IMR-90 (cell line): Measurements from ENCODE around the gene DDX39A. TPM values are rescaled to one million over a fixed set of nuclear protein-coding genes. Genes with fewer than 3 reads are reported as not detected.

Experiments
- ATAC-seq: fragments of 200-7000 bp; cut with Tn5 transposase; 2 replicates; pipeline ENCODE4 v1.9.1; 2020; ENCODE audit warnings: low read depth, mild to moderate bottlenecking, moderate library complexity
- BruUV-seq: library from RNA; stranded (reverse); fragments of 400-500 nt; replicated peaks from 2 replicates; lab custom pipeline; 2021; lab: Mats Ljungman, UMichigan
- CTCF ChIA-PET: fragments of 300-600 bp; formaldehyde crosslinking; extraction: SDS; loops from one replicate; lab custom pipeline; 2021; ENCODE audit warnings: antibody characterized with exemption; lab: Yijun Ruan, JAX
- POLR2A ChIA-PET: fragments of 300-600 bp; sonication (Branson Sonifier 250); formaldehyde crosslinking; loops from one replicate; lab custom pipeline; 2022; ENCODE audit warnings: antibody characterized with exemption; ENCODE audit not compliant: unreplicated experiment; lab: Charles Lee
- DNase-seq: peaks from one replicate; pipeline ENCODE4 v3.0.0; 2013
- H2AFZ ChIP-seq: replicated peaks from 2 replicates; pipeline ENCODE3; 2013; ENCODE audit warnings: low read length, mild to moderate bottlenecking; ENCODE audit not compliant: poor library complexity
- H2AK5ac ChIP-seq: 2 replicates; pipeline ENCODE4 v1.6.1; 2013; ENCODE audit warnings: low read depth, low read length, inconsistent platforms
- H2AK9ac ChIP-seq: replicated peaks from 2 replicates; pipeline ENCODE3; 2013; ENCODE audit warnings: mild to moderate bottlenecking, low read depth, low read length, moderate library complexity; ENCODE audit not compliant: poor library complexity
- H2BK120ac ChIP-seq: 2 replicates; pipeline ENCODE4 v1.6.1; 2013; ENCODE audit warnings: low read depth, low read length, inconsistent platforms
- H2BK15ac ChIP-seq: 3 replicates; pipeline ENCODE4 v1.6.1; 2013; ENCODE audit warnings: low read depth, low read length, inconsistent platforms
- H2BK20ac ChIP-seq: 2 replicates; pipeline ENCODE4 v1.6.1; 2013; ENCODE audit warnings: low read depth, mild to moderate bottlenecking, inconsistent platforms, low read length, moderate library complexity
- H2BK5ac ChIP-seq: 2 replicates; pipeline ENCODE4 v1.6.1; 2013; ENCODE audit warnings: mild to moderate bottlenecking, low read depth, low read length, inconsistent platforms; ENCODE audit not compliant: poor library complexity, severe bottlenecking
- H3K14ac ChIP-seq: replicated peaks from 2 replicates; pipeline ENCODE4 v1.6.1; 2013; ENCODE audit warnings: low read depth, low read length, inconsistent platforms
- H3K18ac ChIP-seq: 2 replicates; pipeline ENCODE4 v1.6.1; 2013; ENCODE audit warnings: low read depth, low read length, control low read depth
- H3K23ac ChIP-seq: 2 replicates; pipeline ENCODE4 v1.6.1; 2013; ENCODE audit warnings: low read depth, low read length, inconsistent platforms
- H3K27ac ChIP-seq: 2 replicates; pipeline ENCODE4 v1.5.1; 2013; ENCODE audit warnings: mild to moderate bottlenecking, control low read depth, low read length; ENCODE audit not compliant: insufficient read depth
- H3K27me3 ChIP-seq: 2 replicates; pipeline ENCODE4 v1.6.1; 2013; ENCODE audit warnings: low read length; ENCODE audit not compliant: control insufficient read depth, insufficient read depth
- H3K36me3 ChIP-seq: 2 replicates; pipeline ENCODE4 v1.6.1; 2013; ENCODE audit warnings: low read length, mixed read lengths; ENCODE audit not compliant: control insufficient read depth, insufficient read depth
- H3K4ac ChIP-seq: 2 replicates; pipeline ENCODE4 v1.6.1; 2013; ENCODE audit warnings: low read depth, low read length, inconsistent platforms
- H3K4me1 ChIP-seq: 2 replicates; pipeline ENCODE4 v1.6.1; 2013; ENCODE audit warnings: low read length, mixed read lengths; ENCODE audit not compliant: control insufficient read depth, insufficient read depth
- H3K4me2 ChIP-seq: 2 replicates; pipeline ENCODE4 v1.6.1; 2013; ENCODE audit warnings: low read depth, mild to moderate bottlenecking, control low read depth, low read length, moderate library complexity
- H3K4me3 ChIP-seq: 2 replicates; pipeline ENCODE4 v1.5.1; 2013; ENCODE audit warnings: low read depth, mild to moderate bottlenecking, control low read depth, low read length, moderate library complexity; ENCODE audit not compliant: insufficient read depth
- H3K56ac ChIP-seq: 2 replicates; pipeline ENCODE4 v1.6.1; 2013; ENCODE audit warnings: low read length, inconsistent platforms; ENCODE audit not compliant: insufficient read depth; ENCODE audit errors: extremely low read depth
- H3K79me1 ChIP-seq, 2 experiments: 2 replicates each; pipeline ENCODE4 v1.6.1; 2013; ENCODE audit warnings: low read length in 2 of 2, inconsistent platforms in 1 of 2, low read depth in 1 of 2
- H3K9ac ChIP-seq: 2 replicates; pipeline ENCODE4 v1.6.1; 2013; ENCODE audit warnings: low read depth, low read length, control low read depth
- H3K9me1 ChIP-seq: 2 replicates; pipeline ENCODE4 v1.6.1; 2013; ENCODE audit warnings: low read length, inconsistent platforms; ENCODE audit not compliant: insufficient read depth
- H3K9me3 ChIP-seq: 2 replicates; pipeline ENCODE4 v1.6.1; 2013; ENCODE audit warnings: low read length; ENCODE audit not compliant: control insufficient read depth, insufficient read depth
- H4K20me1 ChIP-seq: 2 replicates; pipeline ENCODE4 v1.6.1; 2013; ENCODE audit warnings: low read length, inconsistent platforms; ENCODE audit not compliant: insufficient read depth
- H4K5ac ChIP-seq: 2 replicates; pipeline ENCODE4 v1.6.1; 2013; ENCODE audit warnings: mild to moderate bottlenecking, low read depth, low read length, control low read depth
- H4K8ac ChIP-seq, 2 experiments: 2 replicates each; pipeline ENCODE4 v1.6.1; 2013; ENCODE audit warnings: low read depth in 2 of 2, low read length in 2 of 2, control low read depth in 1 of 2, inconsistent platforms in 1 of 2
- H4K91ac ChIP-seq: 2 replicates; pipeline ENCODE4 v1.6.1; 2013; ENCODE audit warnings: low read depth, low read length, inconsistent platforms; ENCODE audit not compliant: insufficient read depth
- BHLHE40 ChIP-seq: fragments of 150-350 bp; IDR thresholded peaks from 2 replicates; pipeline ENCODE4 v1.6.1; 2016; ENCODE audit warnings: mild to moderate bottlenecking, low read depth, low read length
- CEBPB ChIP-seq: IDR thresholded peaks from 2 replicates; pipeline ENCODE4 v1.6.1; 2012; ENCODE audit warnings: low read depth, low read length, improper control_type of control experiment
- MAFK ChIP-seq: IDR thresholded peaks from 2 replicates; pipeline ENCODE4 v1.6.1; 2012; ENCODE audit warnings: low read depth, low read length, improper control_type of control experiment
- MAZ ChIP-seq: IDR thresholded peaks from 2 replicates; pipeline ENCODE4 v1.6.1; 2012; ENCODE audit warnings: low read depth, mild to moderate bottlenecking, low read length, improper control_type of control experiment, moderate library complexity, borderline replicate concordance
- POLR2A ChIP-seq: IDR thresholded peaks from 2 replicates; pipeline ENCODE4 v1.6.1; 2012; ENCODE audit warnings: mild to moderate bottlenecking, low read depth, low read length
- RCOR1 ChIP-seq: IDR thresholded peaks from 2 replicates; pipeline ENCODE4 v1.6.1; 2012; ENCODE audit warnings: mild to moderate bottlenecking, low read length, improper control_type of control experiment; ENCODE audit not compliant: insufficient replicate concordance
- RFX5 ChIP-seq: IDR thresholded peaks from 2 replicates; pipeline ENCODE4 v1.8.0; 2012; ENCODE audit warnings: low read depth, mild to moderate bottlenecking, low read length, moderate library complexity
- SMC3 ChIP-seq: fragments of 150-350 bp; IDR thresholded peaks from 2 replicates; pipeline ENCODE4 v1.6.1; 2016; ENCODE audit warnings: low read depth, mild to moderate bottlenecking, antibody characterized with exemption, low read length, moderate library complexity
- USF2 ChIP-seq: fragments of 150-350 bp; IDR thresholded peaks from 2 replicates; pipeline ENCODE4 v1.6.1; 2017; ENCODE audit warnings: mild to moderate bottlenecking, antibody characterized with exemption, low read length, low read depth
- WGBS, 2 experiments: methylation state at CpG; one replicate each; pipeline versions ENCODE4 v1.1.5 to v1.1.7; 2013; ENCODE audit warnings: missing lambda C conversion rate in 2 of 2; ENCODE audit not compliant: insufficient read length in 1 of 2; ENCODE audit errors: extremely low coverage in 2 of 2; 5-methylcytosine and 5-hydroxymethylcytosine counted together
- dilution Hi-C: fragments of 300-500 bp; cut with HindIII; formaldehyde crosslinking; loops from one replicate; pipeline ENCODE4 v1.14.3; 2018; ENCODE audit warnings: low sequenced_read_pairs; ENCODE audit not compliant: unreplicated experiment
- in situ Hi-C: fragments of 300-500 bp; cut with MboI; formaldehyde crosslinking; loops from 3 replicates; pipeline ENCODE4 v1.14.3; 2019; ENCODE audit warnings: low sequenced_read_pairs, inconsistent platforms, mixed read lengths
- intact Hi-C: fragments of 100-400 bp; cut with micrococcal nuclease; formaldehyde crosslinking; loops from 2 replicates; pipeline ENCODE4 v1.10.0; 2022
- polyA plus RNA-seq, 3 experiments: library from polyadenylated mRNA; depleted of rRNA; stranded (reverse); fragments of >200 nt; gene quantifications; 2 replicates each; pipeline ENCODE4 v1.2.3, GENCODE V29; 2012; ENCODE audit warnings: low replicate concordance in 1 of 3
- total RNA-seq: library from RNA; depleted of rRNA; stranded (reverse); fragments of >200 nt; gene quantifications from 2 replicates; pipeline ENCODE4 v1.2.3, GENCODE V29; 2012
- TF ChIP-seq, protein P1 (sequence below): conservative IDR thresholded peaks from 2 replicates; pipeline ENCODE4 v1.5.1; 2012; ENCODE audit warnings: mild to moderate bottlenecking, low read depth, low read length, improper control_type of control experiment

The DDX39A gene
- total and polyA plus RNA-seq, 2 of the 4 experiments (the other 2 are of a cell fraction): 82.5 to 83.0 TPM

GRCh38 chr19:14390548-14390947, 28.6 kb downstream of the DDX39A start:
- Histone ChIP-seq H3K4me2 (no peak overlapping the region), H3K79me1 (peaks cover under 1 to 9% of the 10 kb centered on the region in 2 experiments; a peak in 2 of 4 replicates), H3K9me3 (no peaks in the 10 kb centered on the region), H3K23ac (no peak overlapping the region), H2AK5ac (no peak overlapping the region), H2AK9ac (no peak overlapping the region), H2BK5ac (no peak overlapping the region), H3K9ac (no peak overlapping the region), H3K14ac (no peak overlapping the region), H2BK120ac (no peak overlapping the region), H3K56ac (no peak overlapping the region), H3K9me1 (0 out of 2 replicates have a peak, but pooled peaks cover 3% of the 10 kb centered on the region), H2BK20ac (no peak overlapping the region), H4K20me1 (no peaks in the 10 kb centered on the region), H3K36me3 (peaks cover 6% of the 10 kb centered on the region), H3K4ac (no peak overlapping the region), H3K27ac (no peak overlapping the region), H4K5ac (no peak overlapping the region), H3K27me3 (no peaks in the 10 kb centered on the region), H2BK15ac (no peak overlapping the region), H3K4me1 (no peaks in the 10 kb centered on the region), H3K18ac (no peak overlapping the region), H3K4me3 (no peak overlapping the region), H4K8ac (no peak overlapping the region), H4K91ac (no peak overlapping the region), H2AFZ (no peak overlapping the region)
- CTCF ChIA-PET: no interaction called here
- in situ Hi-C loops: no loop called here
- intact Hi-C loops: no loop called here
- DNase-seq (no peak), ATAC-seq (no peak)
- BruUV-seq: no TSS peak
- TF ChIP-seq CEBPB (no peak), POLR2A (no peak), USF2 (no peak), MAZ (no peak), RCOR1 (no peak), BHLHE40 (no peak), SMC3 (no peak), RFX5 (no peak), MAFK (no peak)
- TF ChIP-seq, protein P1, sequence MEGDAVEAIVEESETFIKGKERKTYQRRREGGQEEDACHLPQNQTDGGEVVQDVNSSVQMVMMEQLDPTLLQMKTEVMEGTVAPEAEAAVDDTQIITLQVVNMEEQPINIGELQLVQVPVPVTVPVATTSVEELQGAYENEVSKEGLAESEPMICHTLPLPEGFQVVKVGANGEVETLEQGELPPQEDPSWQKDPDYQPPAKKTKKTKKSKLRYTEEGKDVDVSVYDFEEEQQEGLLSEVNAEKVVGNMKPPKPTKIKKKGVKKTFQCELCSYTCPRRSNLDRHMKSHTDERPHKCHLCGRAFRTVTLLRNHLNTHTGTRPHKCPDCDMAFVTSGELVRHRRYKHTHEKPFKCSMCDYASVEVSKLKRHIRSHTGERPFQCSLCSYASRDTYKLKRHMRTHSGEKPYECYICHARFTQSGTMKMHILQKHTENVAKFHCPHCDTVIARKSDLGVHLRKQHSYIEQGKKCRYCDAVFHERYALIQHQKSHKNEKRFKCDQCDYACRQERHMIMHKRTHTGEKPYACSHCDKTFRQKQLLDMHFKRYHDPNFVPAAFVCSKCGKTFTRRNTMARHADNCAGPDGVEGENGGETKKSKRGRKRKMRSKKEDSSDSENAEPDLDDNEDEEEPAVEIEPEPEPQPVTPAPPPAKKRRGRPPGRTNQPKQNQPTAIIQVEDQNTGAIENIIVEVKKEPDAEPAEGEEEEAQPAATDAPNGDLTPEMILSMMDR: no peak
- dilution Hi-C loops: no loop called here
- POLR2A ChIA-PET: no interaction called here
- no CpG with 5 or more reads among the region's 5 CpGs for WGBS, 2 experiments
